Measurements from ENCODE around the gene ROPN1. TPM values are rescaled to one million over a fixed set of nuclear protein-coding genes. Genes with fewer than 3 reads are reported as not detected.

The ROPN1 gene
- polyA plus RNA-seq = 2.9 TPM in 1 of 2 replicates, not detected in the other

DNA sequence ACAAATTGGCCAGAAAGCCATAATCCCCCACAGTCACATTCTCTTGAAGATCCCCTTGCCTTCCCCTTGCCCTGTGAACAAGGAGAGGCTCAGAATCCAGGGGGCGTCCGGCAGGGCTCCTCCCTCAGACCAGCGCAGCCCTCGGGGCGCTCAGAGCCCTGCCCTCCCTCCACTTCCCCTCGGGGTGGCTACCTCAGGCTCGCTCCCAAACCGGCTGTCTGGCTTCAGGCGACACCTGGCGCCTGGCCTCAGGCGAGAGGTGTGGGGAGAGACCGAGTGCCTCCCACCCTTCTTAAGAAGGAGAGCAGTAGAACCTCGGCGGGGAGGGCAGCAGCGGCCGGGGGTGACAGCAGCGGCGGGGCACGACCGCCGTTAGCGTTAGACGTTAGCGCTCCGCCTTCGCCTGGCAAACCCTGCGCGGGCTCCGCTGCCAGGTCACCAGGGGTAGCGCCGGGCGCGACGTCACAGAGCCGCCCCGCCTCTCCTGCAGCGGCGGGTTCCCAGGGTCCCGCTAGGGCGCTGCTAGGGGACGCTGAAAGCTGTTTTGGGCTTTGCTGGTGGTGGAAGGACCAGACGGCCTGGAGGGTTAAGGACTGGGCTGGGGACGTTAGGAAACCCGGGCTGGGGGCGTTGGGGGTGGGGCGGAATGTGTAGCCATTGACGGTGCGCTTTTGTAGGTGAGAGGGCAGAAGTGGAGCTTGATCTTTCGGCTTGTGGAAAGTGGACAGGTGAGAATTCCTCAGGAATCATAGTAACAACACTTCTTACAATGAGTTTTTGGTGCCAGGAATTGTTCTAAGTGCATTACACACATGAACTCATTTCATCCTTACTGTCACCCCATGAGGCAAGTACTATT, at the start of gene ROPN1:
Gene ROPN1, minus strand, starts transcription at position 395 of the 859 bp plus-strand sequence. CDS start 11,643 bp downstream, outside the sequence.

GRCh38 chr3:124033360-124034015, 41.6 kb upstream of the ROPN1 start, which contains the start of gene KALRN:
KALRN (plus strand) TSS chr3:124033369.

DNA sequence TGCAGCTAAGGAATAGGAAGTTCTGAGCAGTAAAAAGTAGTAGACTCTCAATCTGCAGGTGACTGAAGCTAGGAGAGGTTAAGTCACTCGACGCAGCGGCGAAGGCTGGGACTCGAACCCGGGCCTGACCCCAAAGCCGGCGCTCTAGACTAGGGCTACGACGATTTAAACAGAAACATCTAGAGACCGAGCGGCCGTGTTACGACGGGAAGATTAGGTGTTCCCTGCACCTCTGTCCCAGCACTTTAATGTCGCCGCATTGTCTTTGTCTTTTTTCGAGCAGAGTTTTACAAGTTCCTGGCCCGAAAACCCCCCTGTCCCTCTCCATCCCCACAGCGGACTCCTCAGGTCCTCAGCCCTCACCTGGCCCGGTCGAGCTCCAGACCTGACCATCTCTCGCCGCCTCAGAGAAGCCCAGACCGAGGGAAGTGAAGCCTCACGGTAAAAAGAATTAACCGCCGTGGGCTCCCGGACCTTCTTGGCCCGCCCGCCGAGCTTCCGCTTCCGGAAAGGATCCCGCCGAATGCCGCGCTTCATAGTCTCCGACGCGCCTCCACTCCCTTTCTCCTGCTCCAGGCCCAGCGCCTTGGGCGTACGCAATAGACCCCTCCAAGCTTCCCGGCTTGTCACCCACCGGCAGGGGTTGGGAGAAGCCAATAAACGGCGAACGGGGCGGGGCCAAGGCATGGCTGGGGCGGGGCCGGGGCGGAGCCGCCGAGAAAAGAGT, 31.0 kb downstream of the ROPN1 start, which contains the start of gene CCDC14:
Gene CCDC14, minus strand, starts transcription at position 449 of the 727 bp plus-strand sequence. Its CDS starts 56 bp downstream, at position 393.

Other genes starting within 250 kb of the ROPN1 start
- 5.7 and 7.8 TPM in 2 replicates for gene MYLK, start 107.8 kb downstream of the ROPN1 start, polyA plus RNA-seq
- gene CCDC14, start 30.9 kb downstream of the ROPN1 start, polyA plus RNA-seq = 24.3 and 27.8 TPM in 2 replicates
- gene KALRN, start 41.2 kb upstream of the ROPN1 start, polyA plus RNA-seq = 160 and 179 TPM in 2 replicates